Nucleus accumbens (tissue), 56 donors: ENCODE results near the gene BCL2L1.

Source experiments
- DNase-seq, 56 donors: peaks; one replicate each; lab custom pipeline; 2025; lab: John Stamatoyannopoulos, UW

BCL2L1 gene

GRCh38 chr20:31731321-31731717 is 8.7 kb upstream of the BCL2L1 start:
- DNase-seq, result no peak

- peak; percentile 66 to 100 (median 98) for DNase-seq
These were observed 831 bp upstream of the BCL2L1 start for GRCh38 chr20:31723319-31724078.

GRCh38 chr20:31723069-31723318 is 326 bp upstream of the BCL2L1 start:
- DNase-seq, result peak in 1 of 56 donors; percentile 72

DNA sequence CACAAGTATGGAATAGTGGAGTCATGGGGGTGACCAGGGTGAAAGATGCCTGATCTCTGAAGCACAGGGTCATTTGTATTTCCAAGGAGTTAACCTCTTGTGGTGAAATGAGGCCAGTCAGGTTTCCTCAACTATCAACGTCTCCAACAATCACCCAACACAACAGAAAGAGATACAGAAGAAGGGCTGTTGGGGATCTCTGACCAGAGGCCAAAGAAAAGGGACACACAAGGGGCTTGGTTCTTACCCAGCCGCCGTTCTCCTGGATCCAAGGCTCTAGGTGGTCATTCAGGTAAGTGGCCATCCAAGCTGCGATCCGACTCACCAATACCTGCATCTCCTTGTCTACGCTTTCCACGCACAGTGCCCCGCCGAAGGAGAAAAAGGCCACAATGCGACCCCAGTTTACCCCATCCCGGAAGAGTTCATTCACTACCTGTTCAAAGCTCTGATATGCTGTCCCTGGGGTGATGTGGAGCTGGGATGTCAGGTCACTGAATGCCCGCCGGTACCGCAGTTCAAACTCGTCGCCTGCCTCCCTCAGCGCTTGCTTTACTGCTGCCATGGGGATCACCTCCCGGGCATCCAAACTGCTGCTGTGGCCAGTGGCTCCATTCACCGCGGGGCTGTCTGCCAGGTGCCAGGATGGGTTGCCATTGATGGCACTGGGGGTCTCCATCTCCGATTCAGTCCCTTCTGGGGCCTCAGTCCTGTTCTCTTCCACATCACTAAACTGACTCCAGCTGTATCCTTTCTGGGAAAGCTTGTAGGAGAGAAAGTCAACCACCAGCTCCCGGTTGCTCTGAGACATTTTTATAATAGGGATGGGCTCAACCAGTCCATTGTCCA is 1.0 kb downstream of the BCL2L1 start:
- peak in 22 of 56 donors; percentile 7 to 54 (median 21) for DNase-seq

- peak in 11 of 56 donors; percentile 5 to 59 (median 29) for DNase-seq
These were observed 1.9 kb downstream of the BCL2L1 start for GRCh38 chr20:31720486-31721407.

DNA sequence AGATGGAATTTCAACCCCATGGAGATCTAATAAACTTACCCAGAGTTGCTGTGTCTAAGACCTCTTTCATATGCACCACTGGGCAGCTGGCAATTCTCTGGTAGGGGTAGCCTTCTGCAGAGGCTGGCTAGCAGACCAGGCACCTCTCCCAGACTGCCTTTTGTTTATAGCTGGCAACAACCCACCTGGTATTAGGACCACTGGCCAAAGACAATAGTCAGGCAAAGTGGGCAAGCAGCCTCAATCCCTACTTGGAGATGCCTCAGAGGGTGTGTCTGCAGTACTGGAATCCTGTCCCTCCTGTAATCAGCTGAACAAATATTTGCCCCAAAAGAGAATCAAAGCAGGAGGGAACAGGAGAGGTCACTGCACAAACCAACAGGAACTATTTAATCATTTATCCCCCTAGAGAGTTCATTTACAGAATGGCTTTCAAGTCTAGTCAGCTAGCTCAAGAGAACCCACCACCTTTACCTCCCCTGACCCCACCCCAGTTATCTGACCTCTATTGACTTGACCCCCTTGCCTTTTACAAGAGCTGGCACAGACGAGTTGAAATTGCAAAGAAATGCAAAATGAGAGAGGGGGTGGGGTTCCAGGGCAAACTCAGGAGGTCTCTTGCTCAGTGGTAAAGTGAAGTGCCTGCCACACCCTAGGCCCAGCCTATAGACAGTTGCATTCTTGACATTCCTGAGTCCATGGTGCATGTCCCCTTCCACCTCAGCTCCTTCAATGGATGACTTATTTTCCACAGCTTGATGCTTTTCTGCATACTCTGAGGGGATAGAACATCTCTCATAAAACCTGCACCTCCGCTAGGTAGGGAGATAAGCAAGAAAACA is 2.8 kb downstream of the BCL2L1 start:
- peak in 34 of 56 donors; percentile 8 to 66 (median 35) for DNase-seq

DNA sequence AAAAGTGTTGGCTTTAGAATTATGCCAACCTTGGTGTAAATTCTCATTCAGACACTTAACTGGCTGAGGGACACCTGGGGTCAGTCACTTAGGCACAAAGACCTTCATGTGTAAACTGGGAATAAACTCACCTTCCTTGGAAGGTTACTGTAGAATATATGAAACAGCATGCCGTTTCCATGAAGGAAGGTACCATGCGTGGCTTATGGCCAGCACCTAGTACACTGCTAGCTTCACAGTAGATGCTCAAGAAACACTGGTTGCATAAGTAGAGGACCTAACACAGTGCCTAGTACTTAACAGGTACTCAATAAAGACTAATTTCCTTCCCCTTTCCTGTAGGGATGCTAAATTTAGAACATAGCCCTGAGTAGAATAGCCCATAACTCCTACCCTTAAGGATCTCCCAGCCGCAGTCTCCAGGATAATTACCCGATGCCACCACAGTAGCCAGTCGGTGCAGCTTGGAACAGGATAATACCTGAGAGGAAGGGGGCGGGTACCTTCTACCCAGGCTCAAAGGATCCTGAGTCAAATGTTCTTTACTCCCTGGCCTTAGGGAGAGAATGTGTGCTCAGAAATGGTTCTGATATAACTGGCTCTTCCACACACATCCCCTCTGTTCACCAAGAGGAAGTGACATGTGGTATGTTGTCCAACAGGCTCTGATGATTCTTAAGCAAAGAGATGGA is 3.6 kb downstream of the BCL2L1 start:
- no peak for DNase-seq

DNA sequence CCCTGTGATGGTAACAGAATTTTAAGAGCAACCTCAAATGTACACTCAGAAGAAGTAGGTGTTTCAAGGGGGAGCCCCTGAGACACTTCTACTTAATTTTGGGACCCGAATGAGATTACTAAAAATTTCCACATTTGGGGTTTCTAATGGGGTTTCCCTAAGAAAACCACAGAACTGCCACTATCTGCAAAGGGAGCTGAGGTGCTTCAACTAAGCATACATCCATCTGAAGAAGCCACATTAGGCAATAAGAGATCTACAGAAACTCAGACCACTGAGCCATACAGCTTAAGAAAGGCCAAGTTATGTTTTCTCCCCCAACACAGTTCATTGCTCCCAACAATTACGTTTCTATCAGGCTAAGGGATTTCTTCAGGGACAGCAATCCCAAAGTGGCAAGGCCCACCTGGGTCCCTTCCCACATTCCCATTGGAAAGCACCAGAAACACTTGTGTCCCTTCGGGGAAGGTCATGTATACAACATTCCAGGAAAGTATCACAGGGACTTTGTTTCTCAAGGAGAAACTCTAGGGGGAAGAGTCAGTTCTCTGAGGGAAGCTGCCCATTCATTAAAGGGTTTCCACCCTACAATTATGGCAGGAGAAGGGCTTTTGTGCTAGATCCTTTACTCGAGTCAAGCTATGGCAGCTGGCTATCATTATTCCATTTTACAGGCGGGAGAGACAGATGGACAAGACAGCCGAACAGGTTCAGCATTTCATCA is 5.0 kb downstream of the BCL2L1 start:
- DNase-seq, result no peak

- DNase-seq, result no peak
These were observed 5.7 kb downstream of the BCL2L1 start for GRCh38 chr20:31716818-31717477.

DNA sequence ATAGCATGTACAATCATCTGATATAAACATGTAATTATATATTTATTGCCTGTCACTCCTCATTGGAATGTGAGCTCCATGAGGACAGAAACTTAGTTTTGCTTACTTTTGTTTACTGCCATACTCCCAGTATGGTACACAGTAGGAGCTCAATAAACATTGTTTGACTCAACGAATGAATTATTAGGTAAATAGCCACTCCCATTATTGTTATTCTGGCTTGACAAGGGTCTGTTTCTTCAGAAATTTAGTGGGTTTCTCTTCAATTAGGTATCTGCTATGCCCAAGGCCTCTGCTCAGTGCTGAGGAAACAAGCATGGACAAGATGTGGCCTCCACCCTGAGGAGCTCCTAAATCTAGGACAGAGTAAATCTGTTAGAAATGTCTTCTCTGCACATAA is 6.3 kb downstream of the BCL2L1 start:
- no peak for DNase-seq

DNA sequence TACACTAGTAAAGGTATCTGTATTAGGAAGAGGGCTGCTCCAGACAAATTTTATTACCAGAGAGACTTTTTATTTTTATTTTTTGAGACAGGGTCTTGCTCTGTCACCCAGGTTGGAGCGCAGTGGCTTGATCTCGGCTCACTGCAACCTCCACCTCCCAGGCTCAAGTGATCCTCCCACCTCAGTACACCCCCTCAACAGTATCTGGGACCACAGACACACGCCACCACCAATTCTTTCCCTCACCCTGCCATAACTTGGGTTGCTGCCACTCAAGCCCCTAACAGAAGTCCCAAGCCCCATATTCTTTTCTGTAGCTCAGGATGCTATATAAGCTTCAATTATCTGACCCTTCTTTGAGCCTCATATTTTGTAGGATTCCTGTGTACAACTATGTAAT is 6.9 kb downstream of the BCL2L1 start:
- DNase-seq, result no peak

DNA sequence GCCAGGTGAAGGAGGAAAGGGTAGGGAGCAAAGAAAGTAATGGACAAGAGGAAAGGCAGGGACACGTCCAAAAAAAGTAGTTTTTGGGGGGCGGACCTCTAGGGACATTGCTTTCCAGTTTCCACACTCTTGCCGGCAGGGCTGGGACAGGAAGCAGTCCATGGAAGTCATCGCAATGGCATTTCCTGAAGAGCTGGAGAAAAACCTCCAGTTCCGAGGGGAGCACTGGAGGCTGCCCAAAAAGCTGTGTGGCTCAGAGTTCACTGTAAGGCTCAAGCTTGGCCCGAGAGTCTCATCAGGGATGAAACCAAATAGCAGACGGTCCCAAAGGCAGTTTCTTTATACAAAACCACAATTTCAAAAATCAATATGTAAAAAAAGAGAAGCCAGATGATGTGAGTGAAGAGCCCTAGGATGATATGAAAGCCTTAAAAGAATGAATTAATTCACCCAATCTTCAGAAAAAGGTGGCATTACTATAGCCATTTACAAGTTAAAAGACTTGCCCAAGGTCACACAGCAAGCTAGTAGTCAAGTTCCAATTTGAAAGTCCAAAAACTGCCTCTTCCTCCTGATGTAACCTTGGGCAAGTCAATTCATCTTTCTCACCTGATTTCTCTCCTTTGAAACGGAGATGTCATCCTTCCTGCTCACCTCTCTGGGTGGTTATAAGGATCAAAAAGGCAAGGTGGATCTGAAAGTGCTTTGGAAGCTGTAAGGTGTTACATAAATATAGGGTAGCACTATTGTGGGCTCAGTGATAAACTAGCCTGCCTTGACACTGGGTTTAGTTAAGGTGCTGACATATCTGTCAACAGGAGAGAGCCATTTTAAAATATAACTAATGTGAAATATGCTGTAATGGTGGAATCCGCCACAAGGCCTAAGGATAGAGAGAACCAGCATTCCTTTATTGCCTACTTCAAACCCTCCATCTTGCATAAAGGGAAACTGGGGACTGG is 9.1 kb downstream of the BCL2L1 start:
- no peak for DNase-seq

DNA sequence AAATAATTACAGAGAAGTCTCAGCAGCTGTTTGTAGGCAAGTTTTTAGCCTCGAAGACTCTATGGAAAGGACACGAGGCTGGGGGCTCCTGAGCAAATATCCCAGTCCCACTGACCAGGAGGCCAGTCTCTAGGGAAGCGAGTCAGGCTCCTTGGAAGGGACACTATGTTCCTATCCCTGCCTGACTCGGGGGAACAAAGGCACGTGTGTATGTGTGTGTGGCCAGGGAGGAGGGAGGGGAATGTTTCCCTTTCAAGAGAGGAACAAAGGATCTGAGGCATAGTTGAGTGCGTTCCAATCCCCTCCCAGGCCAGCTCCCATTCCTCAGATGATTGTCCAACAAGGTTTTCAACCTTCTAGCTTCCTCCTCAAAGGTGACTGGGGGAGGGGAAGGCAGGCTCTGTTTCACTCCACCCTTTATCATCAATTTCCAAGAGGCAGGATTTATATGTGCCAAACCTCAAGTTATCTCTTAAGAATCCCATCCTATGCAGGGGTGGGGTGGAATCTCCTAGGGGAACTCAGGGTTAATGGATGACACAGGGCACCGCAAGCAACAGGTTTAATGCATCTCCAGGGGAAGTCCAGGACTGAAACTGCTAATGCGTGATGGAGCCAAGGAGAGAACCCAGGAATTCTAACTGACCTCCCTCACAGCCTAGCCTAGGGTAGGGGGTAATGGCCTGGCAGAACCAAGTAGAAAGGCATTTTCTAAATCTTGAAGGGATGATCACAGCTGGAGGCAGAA is 9.9 kb downstream of the BCL2L1 start:
- peak in 55 of 56 donors; percentile 30 to 89 (median 75) for DNase-seq

DNA sequence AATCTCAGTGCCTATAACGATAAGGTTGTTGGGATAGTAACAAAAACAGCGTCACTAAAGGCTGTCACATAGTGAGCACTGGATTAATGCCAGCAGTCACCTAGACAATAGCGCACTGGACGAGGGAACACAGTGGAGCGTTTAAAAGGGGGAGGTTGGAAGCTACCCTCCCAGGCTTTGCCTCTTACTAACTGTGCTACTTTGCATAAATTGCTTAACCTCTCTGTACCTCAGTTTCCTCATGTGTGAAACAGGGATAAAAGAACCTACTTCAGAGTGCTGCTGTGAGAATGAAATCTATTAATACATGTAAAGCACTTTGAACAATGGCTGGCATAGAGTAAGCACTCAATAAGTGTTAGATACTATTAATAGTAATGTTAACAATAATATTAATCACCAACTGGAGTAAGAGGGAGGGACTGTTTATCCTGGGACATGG is 10.5 kb downstream of the BCL2L1 start:
- peak in 12 of 56 donors; percentile 3 to 52 (median 22) for DNase-seq

- no peak for DNase-seq
These were observed 11.2 kb downstream of the BCL2L1 start for GRCh38 chr20:31711179-31712111.
